B cell (primary cell): ENCODE data around the gene CDY2A.
"Not testable (repeated sequence)": the region's sequence is repeated elsewhere in the genome, so short reads cannot be mapped to it uniquely, and the experiment has no call there.

Source experiments
- CTCF ChIP-seq: fragments of 200-600 bp; IDR thresholded peaks from one replicate; pipeline ENCODE4 v1.8.0; 2022; ENCODE audit warnings: antibody characterized with exemption, mild to moderate bottlenecking
- EZH2 ChIP-seq: IDR thresholded peaks from 2 replicates; pipeline ENCODE4 v1.6.1; 2012; ENCODE audit warnings: borderline replicate concordance, low read depth, mild to moderate bottlenecking, moderate library complexity, low read length; ENCODE audit not compliant: insufficient read depth, poor library complexity, severe bottlenecking

- not testable (repeated sequence) for TF ChIP-seq CTCF, EZH2
Observed at GRCh38 chrY:18034864-18035263, 9.3 kb downstream of the CDY2A start.
